Cardiac muscle cell (in vitro differentiated cells and primary cell): Measurements from ENCODE around the gene PRIM1. TPM values are rescaled to one million over a fixed set of nuclear protein-coding genes. Genes with fewer than 3 reads are reported as not detected.
A peak's percentile ranks its signal among the peaks of the same experiment; 100 is the strongest.

Source experiments
- DNase-seq, 2 donors: peaks; one replicate each; pipeline versions ENCODE4 v3.0.0 to v3.0.0-alpha.2; 2010 to 2017; ENCODE audit warnings: low read depth in 1 of 2, low spot score in 1 of 2
- H3K27ac ChIP-seq: fragments of 200-600 bp; sonication (generic); 2 replicates; pipeline ENCODE4 v1.5.1; 2016
- H3K27me3 ChIP-seq: fragments of 200-600 bp; sonication (generic); 2 replicates; pipeline ENCODE4 v1.6.0; 2016; ENCODE audit warnings: control low read depth
- H3K36me3 ChIP-seq: fragments of 200-600 bp; sonication (generic); 2 replicates; pipeline ENCODE4 v1.5.1; 2016; ENCODE audit warnings: control low read depth
- H3K4me1 ChIP-seq: fragments of 200-600 bp; sonication (generic); 2 replicates; pipeline ENCODE4 v1.8.1; 2017; ENCODE audit warnings: low read depth, mild to moderate bottlenecking, mixed run types
- H3K4me3 ChIP-seq: fragments of 200-600 bp; sonication (generic); 2 replicates; pipeline ENCODE4 v1.5.1; 2016; ENCODE audit warnings: mild to moderate bottlenecking
- H3K9me3 ChIP-seq: fragments of 200-600 bp; sonication (generic); 2 replicates; pipeline ENCODE4 v1.5.1; 2017; ENCODE audit warnings: low read depth, mild to moderate bottlenecking, control low read depth
- polyA plus RNA-seq: library from polyadenylated mRNA; unstranded; fragments of >200 nt; fragmentation: Nextera tagmentation; extraction: Ambion mirVana; gene quantifications from 2 replicates; pipeline ENCODE4 v1.2.1, GENCODE V29; 2016
- total RNA-seq: library from RNA; depleted of rRNA; stranded (reverse); fragments of >200 nt; gene quantifications from 2 replicates; pipeline ENCODE4 v1.2.3, GENCODE V29; 2016
- TF ChIP-seq, protein P1 (sequence below): IDR thresholded peaks from 2 replicates; pipeline ENCODE4 v1.5.1; 2012; ENCODE audit warnings: low read depth, mild to moderate bottlenecking, low read length

PRIM1 gene
- total and polyA plus RNA-seq, 2 experiments from 2014 or later: 6.0 to 15.4 TPM

DNA sequence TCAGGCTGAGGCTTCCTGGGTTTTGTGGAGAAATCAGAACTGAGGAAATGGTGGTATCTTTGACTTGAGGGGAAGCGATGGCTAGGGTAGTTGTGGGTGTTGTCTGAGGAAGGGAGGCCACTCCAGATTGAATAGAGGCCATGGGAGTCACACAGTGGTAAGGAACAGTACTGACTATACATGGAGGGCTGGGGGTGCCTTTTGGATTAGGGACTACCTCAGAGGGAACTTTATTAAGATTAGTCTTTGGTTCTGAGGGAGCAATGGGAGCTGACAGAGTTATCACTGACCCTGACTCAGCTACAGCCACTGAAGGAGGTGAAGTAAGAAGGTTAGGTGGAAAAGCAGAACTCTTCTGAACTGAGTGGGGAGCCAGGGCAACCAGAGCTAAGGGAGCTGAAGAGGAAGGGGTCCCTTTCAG is 31.4 kb downstream of the PRIM1 start:
- no peak for DNase-seq
- no peaks in the 10 kb centered on the region for H3K27me3 ChIP-seq
- peaks cover 52% of the 10 kb centered on the region for H3K4me1 ChIP-seq
- peaks cover 15% of the 10 kb centered on the region for H3K36me3 ChIP-seq
- TF ChIP-seq, protein P1, sequence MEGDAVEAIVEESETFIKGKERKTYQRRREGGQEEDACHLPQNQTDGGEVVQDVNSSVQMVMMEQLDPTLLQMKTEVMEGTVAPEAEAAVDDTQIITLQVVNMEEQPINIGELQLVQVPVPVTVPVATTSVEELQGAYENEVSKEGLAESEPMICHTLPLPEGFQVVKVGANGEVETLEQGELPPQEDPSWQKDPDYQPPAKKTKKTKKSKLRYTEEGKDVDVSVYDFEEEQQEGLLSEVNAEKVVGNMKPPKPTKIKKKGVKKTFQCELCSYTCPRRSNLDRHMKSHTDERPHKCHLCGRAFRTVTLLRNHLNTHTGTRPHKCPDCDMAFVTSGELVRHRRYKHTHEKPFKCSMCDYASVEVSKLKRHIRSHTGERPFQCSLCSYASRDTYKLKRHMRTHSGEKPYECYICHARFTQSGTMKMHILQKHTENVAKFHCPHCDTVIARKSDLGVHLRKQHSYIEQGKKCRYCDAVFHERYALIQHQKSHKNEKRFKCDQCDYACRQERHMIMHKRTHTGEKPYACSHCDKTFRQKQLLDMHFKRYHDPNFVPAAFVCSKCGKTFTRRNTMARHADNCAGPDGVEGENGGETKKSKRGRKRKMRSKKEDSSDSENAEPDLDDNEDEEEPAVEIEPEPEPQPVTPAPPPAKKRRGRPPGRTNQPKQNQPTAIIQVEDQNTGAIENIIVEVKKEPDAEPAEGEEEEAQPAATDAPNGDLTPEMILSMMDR: no peak
- no peaks in the 10 kb centered on the region for H3K9me3 ChIP-seq
- no peak overlapping the region for H3K27ac ChIP-seq
- no peak overlapping the region for H3K4me3 ChIP-seq

DNA sequence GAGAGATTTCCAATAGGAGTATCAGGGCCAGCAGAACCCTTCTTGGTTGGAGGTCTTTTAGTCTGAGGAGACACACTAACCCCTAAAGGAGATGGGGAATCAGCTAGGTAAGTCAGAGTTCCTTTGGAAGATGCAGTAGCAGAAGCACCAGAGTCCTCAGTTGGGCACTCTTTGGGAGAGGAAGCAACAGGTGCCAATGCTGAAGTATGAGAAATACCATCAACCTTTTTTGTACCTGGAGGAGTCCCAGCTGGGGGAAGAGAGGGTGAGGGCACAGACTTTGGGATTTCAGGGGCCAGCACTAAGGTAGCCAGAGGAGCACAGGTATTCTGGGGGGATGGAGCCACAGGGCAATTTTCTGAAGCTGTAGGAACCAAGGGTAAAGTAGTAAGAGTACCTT is 33.1 kb downstream of the PRIM1 start:
- Histone ChIP-seq H3K4me1 (peaks cover 50% of the 10 kb centered on the region), H3K36me3 (peaks cover 21% of the 10 kb centered on the region), H3K27me3 (no peaks in the 10 kb centered on the region), H3K9me3 (no peaks in the 10 kb centered on the region), H3K4me3 (no peak overlapping the region), H3K27ac (peak overlapping the region; percentile 64)
- TF ChIP-seq, protein P1: no peak
- no peak for DNase-seq

DNA sequence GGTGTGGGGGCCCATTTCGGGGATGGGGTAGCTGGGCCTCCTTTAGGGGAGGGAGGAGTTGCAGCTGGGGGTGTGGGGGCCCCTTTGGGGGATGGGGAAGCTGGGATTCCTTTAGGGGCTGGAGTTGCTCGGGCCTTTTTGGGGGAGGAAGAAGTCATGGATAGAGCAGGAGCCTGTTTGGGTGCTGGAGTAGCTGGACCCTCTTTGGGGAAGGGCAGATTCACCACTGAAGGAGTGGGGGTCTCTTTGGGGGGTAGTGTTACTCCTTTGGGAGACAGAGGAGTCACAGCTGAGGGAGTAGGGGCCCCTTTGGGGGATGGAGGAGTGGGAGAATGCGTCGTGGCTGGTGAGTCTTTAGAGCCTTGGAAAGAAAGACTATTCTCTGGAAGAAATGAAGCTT is 33.5 kb downstream of the PRIM1 start:
- no peaks in the 10 kb centered on the region for H3K27me3 ChIP-seq
- peak overlapping the region; percentile 64 for H3K27ac ChIP-seq
- no peak overlapping the region for H3K4me3 ChIP-seq
- H3K4me1 ChIP-seq: peaks cover 49% of the 10 kb centered on the region
- no peaks in the 10 kb centered on the region for H3K9me3 ChIP-seq
- H3K36me3 ChIP-seq: peaks cover 25% of the 10 kb centered on the region
- DNase-seq: no peak
- TF ChIP-seq, protein P1: no peak

DNA sequence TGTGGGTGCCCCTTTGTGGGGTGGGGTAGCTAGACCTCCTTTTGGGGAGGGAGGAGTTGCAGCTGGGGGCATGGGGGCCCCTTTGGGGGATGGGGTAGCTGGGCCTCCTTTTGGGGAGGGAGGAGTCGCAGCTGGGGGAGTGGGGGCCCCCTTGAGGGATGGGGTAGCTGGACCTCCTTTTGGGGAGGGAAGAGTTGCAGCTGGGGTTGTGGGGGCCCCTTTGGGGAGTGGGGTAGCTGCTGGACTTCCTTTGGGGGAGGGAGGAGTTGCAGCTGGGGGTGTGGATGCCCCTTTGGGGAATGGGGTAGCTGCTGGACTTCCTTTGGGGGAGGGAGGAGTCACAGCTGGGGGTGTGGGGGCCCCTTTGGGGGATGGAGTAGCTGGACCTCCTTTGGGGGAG is 34.0 kb downstream of the PRIM1 start:
- Histone ChIP-seq H3K9me3 (no peaks in the 10 kb centered on the region), H3K27me3 (no peaks in the 10 kb centered on the region), H3K36me3 (peaks cover 30% of the 10 kb centered on the region), H3K4me1 (peaks cover 44% of the 10 kb centered on the region), H3K27ac (peak overlapping the region; percentile 64), H3K4me3 (no peak overlapping the region)
- no peak for DNase-seq
- TF ChIP-seq, protein P1: no peak

DNA sequence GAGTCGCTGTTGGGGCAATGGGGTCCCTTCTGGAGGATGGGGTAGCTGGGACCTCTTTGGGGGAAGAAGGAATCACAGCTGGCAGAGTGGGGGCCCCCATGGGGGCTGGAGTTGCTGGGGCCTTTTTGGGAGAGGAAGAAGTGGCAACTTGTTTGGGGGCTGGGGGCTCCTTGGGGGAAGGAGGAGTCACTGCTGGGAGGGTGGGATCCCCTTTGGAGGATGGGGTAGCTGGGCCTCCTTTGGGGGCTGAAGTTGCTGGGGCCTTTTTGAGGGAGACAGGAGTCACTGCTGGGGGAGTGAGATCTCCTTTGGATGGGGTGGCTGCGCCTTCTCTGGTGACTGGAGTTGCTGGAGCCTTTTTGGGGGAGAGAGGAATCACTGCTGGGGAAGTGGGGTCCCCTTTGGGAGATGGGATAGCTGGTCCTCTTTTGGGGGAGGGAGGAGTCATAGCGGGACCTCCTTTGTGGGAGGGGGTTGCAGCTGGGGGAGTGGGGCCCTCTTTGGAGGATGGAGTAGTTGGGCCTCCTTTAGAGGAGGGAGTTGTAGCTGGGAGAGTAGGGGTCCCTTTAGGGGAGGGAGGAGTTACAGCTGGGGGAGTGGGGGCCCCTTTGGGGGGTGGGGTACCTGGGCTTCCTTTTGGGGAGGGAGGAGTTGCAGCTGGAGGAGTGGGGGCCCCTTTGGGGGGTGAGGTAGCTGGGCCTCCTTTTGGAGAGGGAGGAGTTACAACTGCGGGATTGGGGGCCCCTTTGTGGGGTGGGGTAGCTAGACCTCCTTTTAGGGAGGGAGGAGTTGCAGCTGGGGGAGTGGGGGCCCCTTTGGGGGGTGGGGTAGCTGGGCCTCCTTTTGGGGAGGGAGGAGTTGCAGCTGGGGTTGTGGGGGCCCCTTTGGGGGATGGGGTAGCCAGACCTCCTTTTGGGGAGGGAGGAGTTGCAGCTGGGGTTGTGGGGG is 34.9 kb downstream of the PRIM1 start:
- DNase-seq: no peak
- Histone ChIP-seq H3K4me1 (peaks cover 34% of the 10 kb centered on the region), H3K27ac (peak overlapping the region; percentile 64)

More for the DNA sequence above, 34.9 kb downstream of the PRIM1 start:
- TF ChIP-seq, protein P1: no peak
- Histone ChIP-seq H3K9me3 (no peaks in the 10 kb centered on the region), H3K27me3 (no peaks in the 10 kb centered on the region), H3K4me3 (no peak overlapping the region), H3K36me3 (peaks cover 32% of the 10 kb centered on the region)
